Upper lobe of left lung (tissue), 6 donors: ENCODE measurements around the gene MORN4. TPM values are rescaled to one million over a fixed set of nuclear protein-coding genes. Genes with fewer than 3 reads are reported as not detected.
"Not testable (repeated sequence)": the region's sequence is repeated elsewhere in the genome, so short reads cannot be mapped to it uniquely, and the experiment has no call there.

Experiments
- ATAC-seq, 2 donors: fragments of 200-7000 bp; cut with Tn5 transposase; one replicate each; pipeline ENCODE4 v1.9.1; 2022; ENCODE audit warnings: mild to moderate bottlenecking in 2 of 2, moderate library complexity in 2 of 2; ENCODE audit not compliant: low FRiP score in 2 of 2
- DNase-seq, 2 donors: peaks; one replicate each; pipeline ENCODE4 v3.0.0-alpha.2; 2019 to 2020
- H3K27ac ChIP-seq, 4 donors: fragments of 200-600 bp; sonication (generic); one replicate each; pipeline ENCODE4 v1.5.1; 2016 to 2019
- H3K27me3 ChIP-seq, 4 donors: fragments of 200-600 bp; sonication (generic); one replicate each; pipeline ENCODE4 v1.5.1; 2017 to 2019
- H3K36me3 ChIP-seq, 4 donors: fragments of 200-600 bp; sonication (generic); one replicate each; pipeline ENCODE4 v1.5.1; 2016 to 2019
- H3K4me1 ChIP-seq, 4 donors: fragments of 200-600 bp; sonication (generic); one replicate each; pipeline ENCODE4 v1.5.1; 2018 to 2019
- H3K4me3 ChIP-seq, 4 donors: fragments of 200-600 bp; sonication (generic); one replicate each; pipeline ENCODE4 v1.5.1; 2017 to 2019; ENCODE audit warnings: mild to moderate bottlenecking in 2 of 4, moderate library complexity in 1 of 4
- H3K9me3 ChIP-seq, 4 donors: fragments of 200-600 bp; sonication (generic); one replicate each; pipeline ENCODE4 v1.5.1; 2018 to 2019
- CTCF ChIP-seq, 6 experiments: fragments of 450-650 bp in 4 of 6; fragments of 200-600 bp in 2 of 6; sonication (generic) in 2 of 6; IDR thresholded peaks; one replicate each; pipeline ENCODE4 v1.5.1; 2016 to 2019; ENCODE audit warnings: antibody characterized with exemption in 6 of 6
- EP300 ChIP-seq, 4 donors: sonication (generic); formaldehyde crosslinking; IDR thresholded peaks; one replicate each; pipeline ENCODE4 v1.5.1; 2017; ENCODE audit warnings: antibody characterized with exemption in 4 of 4, control low read depth in 2 of 4
- POLR2A ChIP-seq, 4 donors: fragments of 450-650 bp; IDR thresholded peaks; one replicate each; pipeline ENCODE4 v1.5.1; 2016 to 2017; ENCODE audit warnings: antibody characterized with exemption in 4 of 4, mild to moderate bottlenecking in 2 of 4
- POLR2AphosphoS5 ChIP-seq, 2 donors: sonication (generic); formaldehyde crosslinking; IDR thresholded peaks; one replicate each; pipeline ENCODE4 v1.5.1; 2017; ENCODE audit warnings: antibody characterized with exemption in 2 of 2
- WGBS, 2 donors: methylation state at CpG; one replicate each; pipeline ENCODE4 v1.1.5; 2017 to 2018; 5-methylcytosine and 5-hydroxymethylcytosine counted together
- total RNA-seq, 6 donors: library from RNA; depleted of rRNA in 4 of 6; stranded (reverse); fragments of >200 nt in 4 of 6; gene quantifications; one replicate each; pipeline versions ENCODE4 v1.1.0 to v1.2.1, GENCODE V29; 2016 to 2021
- donor health status: DM: no; HTN: no; CAD: no; lungs with moderate emphysema.
- donor health status: DM: no; HTN: yes; CAD: no; lungs with severe emphysema.

Gene MORN4
- total RNA-seq, 6 donors from 2014 or later: 1.3 to 7.7 (median 3.2) TPM

- H3K4me1 ChIP-seq: peaks cover 9 to 30% (median 22%) of the 10 kb centered on the region in 4 donors
- TF ChIP-seq CTCF (IDR thresholded peaks at IDR 0.05) (no peak), POLR2A (IDR thresholded peaks at IDR 0.05) (no peak)
- 80 to 88% methylated on average over 3 of the region's 3 CpGs for WGBS, 2 donors
- H3K27me3 ChIP-seq: no peaks in the 10 kb centered on the region
- ATAC-seq (no peak), DNase-seq (no peak)
- H3K27ac ChIP-seq: peak overlapping the region in 3 of 4 donors; percentile 46 to 79 (median 62)
- no peak overlapping the region for H3K4me3 ChIP-seq
- peaks cover under 1 to 40% (median 26%) of the 10 kb centered on the region in 4 donors for H3K36me3 ChIP-seq
- no peaks in the 10 kb centered on the region for H3K9me3 ChIP-seq
Measured at GRCh38 chr10:97650726-97651125, 17.4 kb upstream of the MORN4 start.

- Histone ChIP-seq H3K36me3 (peaks cover 0 to 48% (median 29%) of the 10 kb centered on the region in 4 donors), H3K27ac (peak overlapping the region in 3 of 4 donors; percentile 64 to 79 (median 74)), H3K4me1 (peaks cover 9 to 30% (median 22%) of the 10 kb centered on the region in 4 donors)
- H3K4me3 ChIP-seq, DNase-seq, H3K27me3 ChIP-seq, H3K9me3 ChIP-seq, ATAC-seq: not testable (repeated sequence)
- WGBS, 2 donors: 93 to 98% methylated on average over 4 of the region's 4 CpGs
Measured at GRCh38 chr10:97649405-97649750, 16.1 kb upstream of the MORN4 start.

GRCh38 chr10:97648562-97649404 is 15.5 kb upstream of the MORN4 start:
- Histone ChIP-seq H3K27ac (peak overlapping the region; percentile 64 to 79 (median 72)), H3K4me3 (no peak overlapping the region), H3K27me3 (no peaks in the 10 kb centered on the region), H3K4me1 (peaks cover 9 to 30% (median 22%) of the 10 kb centered on the region in 4 donors), H3K9me3 (no peaks in the 10 kb centered on the region), H3K36me3 (peaks cover 0 to 49% (median 29%) of the 10 kb centered on the region in 4 donors)
- WGBS, 2 donors: 73 to 79% methylated on average over 3 to 5 of the region's 5 CpGs
- DNase-seq (peak in 1 of 2 donors; percentile 36), ATAC-seq (peak; percentile 77 to 94)
- peak in 1 of 4 donors; percentile 69 for TF ChIP-seq POLR2A (IDR thresholded peaks at IDR 0.05)
- peak; percentile 21 to 52 for TF ChIP-seq POLR2AphosphoS5 (IDR thresholded peaks at IDR 0.05)
- peak in 1 of 4 donors; percentile 81 for TF ChIP-seq EP300 (IDR thresholded peaks at IDR 0.05)
- TF ChIP-seq CTCF (IDR thresholded peaks at IDR 0.05): no peak

GRCh38 chr10:97647556-97647955 is 14.3 kb upstream of the MORN4 start:
- no peak for TF ChIP-seq CTCF (IDR thresholded peaks at IDR 0.05)
- no peak for TF ChIP-seq POLR2A (IDR thresholded peaks at IDR 0.05)
- TF ChIP-seq EP300 (IDR thresholded peaks at IDR 0.05): peak in 1 of 4 donors; percentile 28
- Histone ChIP-seq H3K4me3 (no peak overlapping the region), H3K9me3 (no peaks in the 10 kb centered on the region), H3K27me3 (no peaks in the 10 kb centered on the region), H3K4me1 (peaks cover 13 to 39% (median 25%) of the 10 kb centered on the region in 4 donors), H3K27ac (peak overlapping the region in 2 of 4 donors; percentile 46 to 79), H3K36me3 (peaks cover 0 to 36% (median 23%) of the 10 kb centered on the region in 4 donors)
- ATAC-seq (peak in 1 of 2 donors; percentile 63), DNase-seq (no peak)
- 59 to 70% methylated on average over 1 of the region's 1 CpG for WGBS, 2 donors

GRCh38 chr10:97644936-97645335 is 11.6 kb upstream of the MORN4 start:
- TF ChIP-seq POLR2A (IDR thresholded peaks at IDR 0.05): no peak
- TF ChIP-seq POLR2AphosphoS5 (IDR thresholded peaks at IDR 0.05): no peak
- TF ChIP-seq CTCF (IDR thresholded peaks at IDR 0.05): no peak
- no peak for TF ChIP-seq EP300 (IDR thresholded peaks at IDR 0.05)
- Histone ChIP-seq H3K9me3 (no peaks in the 10 kb centered on the region), H3K36me3 (peaks cover 0 to 19% (median 8%) of the 10 kb centered on the region in 4 donors), H3K27ac (no peak overlapping the region), H3K27me3 (no peaks in the 10 kb centered on the region), H3K4me1 (peaks cover 25 to 46% (median 35%) of the 10 kb centered on the region in 4 donors), H3K4me3 (no peak overlapping the region)
- DNase-seq (no peak), ATAC-seq (no peak)
- WGBS, 2 donors: 83 to 93% methylated on average over 4 of the region's 4 CpGs
